DMS79 treated with DMSO at 0.1 percent for 48 hours (cell line): ENCODE results near the gene HES2.
A peak's percentile ranks its signal among the peaks of the same experiment; 100 is the strongest.

Experiments used
- DNase-seq: peaks from one replicate; lab custom pipeline; 2025; lab: John Stamatoyannopoulos, UW

Gene HES2

DNA sequence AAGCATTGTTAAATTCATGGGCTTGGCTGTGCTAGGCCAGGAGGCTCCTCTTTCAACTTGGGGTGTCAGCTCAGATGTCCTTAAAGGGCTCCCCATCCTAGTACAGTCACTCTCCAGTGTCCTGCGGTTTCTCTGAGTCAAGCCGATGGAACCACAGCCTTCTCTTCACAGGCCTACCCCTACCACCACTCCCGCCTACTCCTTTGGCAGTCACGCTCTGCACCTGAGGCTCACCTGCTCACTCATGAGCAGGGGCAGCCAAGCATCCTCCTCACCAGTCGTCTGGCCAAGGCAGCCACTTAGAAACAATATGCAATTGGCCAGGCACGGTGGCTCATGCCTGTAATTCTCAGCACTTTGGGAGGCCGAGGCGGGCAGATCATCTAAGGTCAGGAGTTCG lies 29.7 kb downstream of the HES2 start:
- peak; percentile 98 for DNase-seq

DNA sequence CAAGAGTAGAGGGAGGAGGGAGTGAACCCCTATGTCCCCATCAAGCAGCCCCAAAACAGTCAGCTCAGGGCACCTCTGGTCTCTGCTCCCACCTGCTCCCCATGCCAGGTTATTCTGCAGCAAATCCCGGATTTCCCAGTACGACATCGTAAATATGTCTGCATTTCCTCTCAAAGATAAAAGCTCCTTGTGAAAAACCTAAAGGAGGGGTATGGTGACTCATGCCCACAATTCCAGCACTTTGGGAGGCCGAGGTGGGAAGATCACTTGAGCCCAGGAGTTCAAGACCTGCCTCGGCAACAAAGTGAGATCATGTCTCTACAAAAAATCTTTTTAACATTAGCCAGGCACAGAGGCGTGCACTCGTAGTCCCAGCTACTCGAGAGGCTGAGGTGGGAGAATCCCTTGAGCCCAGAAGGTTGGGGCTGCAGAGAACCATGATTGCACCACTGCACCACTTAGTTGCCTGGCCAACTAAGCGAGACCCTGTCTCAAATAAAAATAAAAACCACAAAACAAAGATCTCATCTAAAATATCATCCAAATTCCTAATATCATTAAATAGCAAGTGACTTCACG lies 33.3 kb downstream of the HES2 start:
- peak; percentile 54 for DNase-seq

DNA sequence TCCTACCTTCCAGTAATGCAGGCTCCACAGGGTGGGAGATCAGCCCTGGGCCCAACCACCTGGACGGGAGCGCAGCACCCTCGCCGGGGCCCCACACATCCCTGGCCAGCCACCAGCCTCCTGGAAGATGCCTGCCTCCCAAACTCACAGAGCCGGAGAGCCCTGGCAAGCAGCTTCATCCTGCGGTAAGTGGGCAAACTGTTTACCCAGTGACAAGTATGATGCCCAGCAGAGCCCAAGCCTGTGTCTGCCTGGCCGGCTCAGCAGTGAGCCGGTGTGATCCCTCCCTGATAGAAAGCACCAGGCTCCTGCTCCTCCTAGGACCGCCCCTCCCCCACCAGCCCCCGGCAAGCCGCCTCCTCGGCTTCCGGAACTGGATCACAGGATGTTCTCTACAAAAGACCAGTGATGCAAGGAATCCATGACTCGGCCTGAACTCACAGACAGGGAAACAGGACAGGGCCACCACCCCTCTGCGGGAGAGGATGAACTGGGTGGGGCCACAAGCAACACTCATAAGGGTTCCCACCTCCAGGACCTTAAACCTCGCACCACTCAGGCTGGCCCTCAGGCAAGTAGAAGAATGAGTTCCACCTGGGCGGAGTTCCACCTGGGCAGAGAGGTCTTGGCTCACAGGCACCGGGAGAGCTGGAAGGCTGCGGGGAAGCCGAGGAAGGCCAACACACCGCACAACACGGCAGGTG lies 34.1 kb downstream of the HES2 start:
- peak; percentile 91 for DNase-seq

DNA sequence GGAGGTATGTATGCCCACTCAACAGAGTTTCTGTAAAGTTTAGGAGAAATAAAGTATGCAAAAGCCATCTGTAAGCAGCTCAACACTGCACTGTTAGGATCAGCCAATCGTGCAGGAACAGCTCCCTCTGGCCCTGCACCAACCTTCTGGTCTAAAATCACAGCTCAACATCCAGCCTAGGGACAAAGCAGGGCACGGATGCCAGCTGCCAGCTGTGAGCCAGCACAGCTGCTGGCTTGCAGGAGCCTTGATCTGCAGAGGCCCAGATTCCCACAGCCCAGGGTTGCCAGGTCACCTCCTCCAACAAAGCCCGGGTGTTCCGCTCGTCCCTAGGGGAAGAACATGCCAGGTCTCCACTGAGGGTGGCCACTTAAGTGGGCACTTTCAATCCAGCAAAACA lies 34.8 kb downstream of the HES2 start:
- DNase-seq = peak; percentile 78

DNA sequence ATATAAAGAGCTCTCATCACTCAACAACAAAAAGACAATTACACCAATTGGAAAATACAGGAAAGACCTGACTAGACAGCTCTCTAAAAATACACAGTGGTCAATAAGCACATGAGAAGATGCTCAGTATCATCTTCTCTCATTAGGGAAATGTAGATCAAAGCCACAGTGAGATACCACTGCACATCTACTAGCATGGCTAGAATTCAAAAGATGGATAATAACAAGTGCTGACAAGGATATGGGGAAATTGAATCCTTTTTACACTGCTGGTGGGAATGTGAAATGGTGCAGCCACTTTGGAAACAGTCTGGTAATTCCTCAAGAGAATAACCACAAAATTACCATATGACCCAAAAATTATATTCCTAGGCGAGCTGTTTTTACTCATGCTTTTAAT lies 35.6 kb downstream of the HES2 start:
- DNase-seq = no peak

DNA sequence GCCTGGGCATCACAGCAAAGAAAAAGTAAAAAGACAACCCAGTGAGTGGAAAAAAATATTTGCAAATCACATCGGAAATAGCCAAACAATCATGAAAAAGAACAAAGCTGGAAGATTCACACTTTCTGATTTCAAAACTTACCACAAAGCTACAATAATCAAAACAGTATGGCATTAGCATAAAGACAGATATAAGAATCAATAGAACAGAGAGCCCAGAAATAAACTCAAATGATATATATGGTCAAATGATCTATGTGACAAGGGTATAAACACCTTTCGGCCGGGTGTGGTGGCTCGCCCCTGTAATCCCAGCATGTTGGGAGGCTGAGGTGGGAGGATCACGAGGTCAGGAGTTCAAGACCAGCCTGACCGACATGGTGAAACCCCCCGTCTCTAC lies 39.7 kb downstream of the HES2 start:
- no peak for DNase-seq

DNA sequence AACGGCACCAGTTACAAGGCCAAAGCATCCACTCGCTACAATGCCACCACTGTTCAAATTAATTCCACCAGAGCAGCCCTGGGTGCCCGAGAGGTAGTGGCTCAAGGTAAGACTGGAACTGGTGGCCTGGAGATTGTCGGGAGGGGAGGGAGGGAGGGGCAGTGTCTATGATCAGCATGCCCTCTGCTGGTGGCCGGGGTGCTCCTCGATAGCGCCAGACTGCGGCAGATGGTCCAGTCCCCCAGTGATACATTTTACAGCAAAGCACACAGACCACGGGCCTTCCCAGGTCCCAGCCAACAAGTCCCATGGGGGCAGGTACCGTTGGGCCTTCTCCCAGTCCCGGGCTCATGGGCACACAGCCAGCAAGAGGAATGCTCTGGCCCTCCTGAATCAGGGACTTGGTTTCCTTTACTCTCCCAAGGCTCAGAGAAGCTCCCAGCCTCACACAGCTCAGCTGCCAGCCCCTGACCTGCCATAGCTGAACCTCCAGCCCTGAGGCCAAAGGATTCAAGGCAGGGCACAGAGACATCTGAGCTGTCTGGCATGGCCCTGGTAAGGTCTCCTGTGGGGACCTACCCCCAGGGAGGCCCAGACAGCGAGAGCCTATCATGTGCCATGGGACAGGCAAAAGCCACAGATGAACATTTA lies 41.5 kb downstream of the HES2 start:
- no peak for DNase-seq

DNA sequence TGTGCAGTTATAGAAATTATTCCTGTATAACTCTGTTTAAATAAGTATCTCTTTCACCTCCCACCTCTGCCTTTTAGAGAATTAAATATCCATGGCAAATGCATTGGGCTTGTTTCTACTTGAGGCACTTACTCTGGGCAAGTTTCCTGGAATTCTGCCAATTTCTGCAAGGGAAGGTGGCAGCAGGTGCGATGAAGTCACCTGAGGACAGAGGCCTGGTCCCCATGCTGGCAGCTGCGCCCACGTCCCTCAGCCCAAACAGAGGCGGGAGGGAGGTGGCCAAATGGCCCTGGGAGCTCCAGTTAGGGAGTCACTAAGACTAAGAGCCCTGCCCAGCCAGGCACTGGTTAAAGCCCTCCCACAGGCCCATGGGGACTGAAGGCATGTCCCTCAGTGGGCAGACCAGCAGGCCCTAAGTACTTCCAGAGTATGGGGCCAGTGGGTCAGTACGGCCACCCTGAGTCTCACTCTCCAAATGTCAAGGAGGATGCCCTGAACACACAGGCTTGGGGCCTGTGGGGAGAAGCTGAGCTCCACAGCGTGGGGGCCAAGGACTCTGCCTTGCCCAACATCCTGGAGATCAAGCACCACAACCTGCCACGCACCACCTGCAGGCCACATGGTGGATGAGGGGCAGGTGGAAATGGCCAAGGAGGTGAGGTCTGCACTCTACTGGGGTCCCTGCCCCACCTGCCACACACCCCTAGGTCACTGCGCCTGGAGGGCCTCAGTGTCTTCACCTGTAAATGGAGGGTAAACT lies 45.6 kb downstream of the HES2 start:
- peak; percentile 99 for DNase-seq

DNA sequence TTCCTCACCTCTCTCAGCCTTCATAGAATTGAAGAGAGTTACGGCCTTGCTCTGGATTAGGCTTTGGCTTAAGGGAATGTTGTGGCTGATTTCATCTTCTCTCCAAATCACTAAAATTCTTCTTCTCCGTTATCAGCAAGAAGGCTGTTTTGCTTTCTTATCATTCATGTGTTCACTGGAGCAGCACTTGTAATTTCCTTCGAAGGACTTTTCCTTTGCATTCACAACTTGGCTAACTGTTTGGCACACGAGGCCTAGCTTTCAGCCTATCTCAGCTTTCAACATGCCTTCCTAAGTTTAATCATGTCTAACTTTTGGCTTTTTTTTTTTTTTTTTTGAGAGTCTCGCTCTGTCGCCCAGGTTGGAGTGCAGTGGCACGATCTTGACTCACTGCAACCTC lies 47.5 kb downstream of the HES2 start:
- DNase-seq = peak; percentile 61

DNA sequence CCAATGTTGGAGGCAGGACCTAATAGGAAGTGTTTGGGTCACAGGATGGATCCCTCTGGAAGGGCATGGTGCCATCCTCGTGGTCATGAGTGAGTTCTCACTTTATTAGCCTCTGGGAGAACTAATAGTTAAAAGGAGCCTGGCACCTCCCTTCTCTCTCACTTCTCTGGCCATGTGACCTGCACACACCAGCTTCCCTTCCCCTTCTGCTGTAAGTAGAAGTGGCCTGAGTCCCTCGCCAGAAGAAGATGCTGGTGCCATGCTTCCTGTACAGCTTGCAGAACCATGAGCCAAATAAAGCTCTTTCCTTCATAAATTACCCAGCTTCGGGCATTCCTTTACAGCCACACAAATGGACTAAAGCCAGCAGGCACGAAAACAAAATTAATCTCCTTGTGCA lies 49.7 kb downstream of the HES2 start:
- no peak for DNase-seq

DNA sequence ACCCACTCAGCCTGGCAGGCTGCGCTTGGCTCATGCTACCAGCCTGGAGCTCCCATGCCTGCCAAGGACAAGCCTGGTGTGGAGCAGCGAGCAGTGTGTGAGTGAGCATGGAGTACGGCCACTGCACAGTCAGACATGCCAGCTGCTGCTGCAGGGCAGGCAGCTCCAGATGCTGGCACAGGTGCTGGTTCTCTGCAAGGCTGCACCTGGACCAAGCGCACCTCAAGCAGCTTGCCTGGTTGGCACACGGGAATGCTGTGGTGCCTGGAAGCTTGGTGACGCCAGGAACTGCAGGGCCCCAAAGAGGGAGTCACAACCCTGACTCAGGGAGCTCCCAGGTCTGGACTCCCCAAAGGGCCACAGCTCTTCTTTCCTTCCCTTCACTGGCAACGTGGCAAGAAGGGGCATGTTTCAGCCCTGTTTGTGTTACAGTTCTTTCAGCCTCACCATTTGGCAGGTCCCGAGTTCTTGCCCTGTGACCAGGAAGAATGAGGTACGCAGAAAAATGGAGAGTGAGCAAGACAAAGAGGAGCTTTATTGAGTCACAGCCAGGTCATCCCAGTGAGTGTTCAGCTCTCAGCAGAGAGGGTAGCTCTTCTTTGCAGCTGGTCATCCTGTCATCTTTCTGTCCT lies 52.2 kb downstream of the HES2 start:
- DNase-seq = no peak

DNA sequence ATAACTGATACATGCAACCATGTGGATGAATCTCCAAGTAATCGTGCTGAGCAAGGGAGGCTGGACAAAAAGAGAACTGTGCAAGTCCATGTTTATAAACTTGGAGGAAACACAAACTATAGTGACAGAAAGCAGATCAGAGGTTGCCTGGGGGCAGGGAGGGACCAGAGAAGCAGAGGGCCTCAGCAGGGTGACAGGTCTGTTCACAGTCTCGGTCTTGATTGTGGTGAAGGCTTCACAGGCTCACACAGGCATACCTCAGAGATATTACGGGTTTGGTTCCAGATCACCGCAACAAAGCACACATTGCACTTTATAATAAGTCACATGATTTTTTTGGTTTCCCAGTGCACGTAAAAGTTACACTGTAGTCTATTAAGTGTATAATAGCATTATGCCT lies 54.7 kb downstream of the HES2 start:
- no peak for DNase-seq

DNA sequence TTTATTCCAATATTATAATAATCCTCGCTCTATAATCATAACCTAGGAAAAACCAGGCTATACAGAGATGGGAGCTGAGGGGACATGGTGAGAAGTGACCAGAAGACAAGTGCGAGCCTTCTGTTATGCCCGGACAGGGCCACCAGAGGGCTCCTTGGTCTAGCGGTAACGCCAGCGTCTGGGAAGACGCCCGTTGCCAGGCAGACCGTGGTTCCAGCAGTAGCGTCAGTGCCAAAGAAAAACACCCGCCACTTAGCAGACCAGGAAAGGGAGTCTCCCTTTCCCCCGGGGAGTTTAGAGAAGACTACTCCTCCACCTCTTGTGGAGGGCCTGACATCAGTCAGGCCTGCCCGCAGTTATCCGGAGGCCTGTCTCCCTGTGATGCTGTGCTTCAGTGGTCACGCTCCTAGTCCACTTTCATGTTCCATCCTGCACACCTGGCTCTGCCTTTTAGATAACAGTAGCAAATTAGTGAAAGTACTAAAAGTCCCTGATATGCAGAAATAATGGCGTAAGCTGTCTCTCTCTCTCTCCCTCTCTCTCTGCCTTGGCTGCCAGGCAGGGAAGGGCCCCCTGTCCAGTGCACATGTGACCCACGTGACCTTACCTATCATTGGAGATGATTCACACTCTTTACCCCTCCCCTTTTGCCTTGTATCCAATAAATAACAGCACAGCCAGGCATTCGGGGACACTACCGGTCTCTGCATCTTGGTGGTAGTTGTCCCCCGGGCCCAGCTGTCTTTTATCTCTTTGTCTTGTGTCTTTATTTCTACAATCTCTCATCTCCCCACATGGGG lies 56.4 kb downstream of the HES2 start:
- DNase-seq = peak; percentile 50
